ENCODE results near the gene DNASE1L3.

Gene DNASE1L3

GRCh38 chr3:58184982-58185360 is 25.8 kb downstream of the DNASE1L3 start:
- no peaks in the 10 kb centered on the region for H3K27me3 ChIP-seq (ENCODE audit: low read length)
- no peaks in the 10 kb centered on the region for H4K20me1 ChIP-seq (ENCODE audit: low read depth, low read length)
- no peaks in the 10 kb centered on the region for H3K79me2 ChIP-seq (ENCODE audit: insufficient read depth, low read length)
- TF ChIP-seq EZH2phosphoT487 (conservative IDR thresholded peaks at IDR 0.05; ENCODE audit: low read length) (no peak), CTCF (IDR thresholded peaks at IDR 0.05; ENCODE audit: insufficient read depth, low read length, poor library complexity, severe bottlenecking) (no peak)
- H3K36me3 ChIP-seq (ENCODE audit: low read length): no peaks in the 10 kb centered on the region
- no peaks in the 10 kb centered on the region for H3K9me3 ChIP-seq (ENCODE audit: insufficient read depth, low read length)
- no peak overlapping the region for H3K27ac ChIP-seq (ENCODE audit: low read depth, low read length)
- no peak overlapping the region for H3K4me3 ChIP-seq (ENCODE audit: insufficient read depth, low read length, poor library complexity, severe bottlenecking)
- no peaks in the 10 kb centered on the region for H3F3A ChIP-seq (ENCODE audit: insufficient read depth)
- no peak overlapping the region for H3K4me2 ChIP-seq (ENCODE audit: low read depth, low read length, poor library complexity, severe bottlenecking)
- H2AFZ ChIP-seq (ENCODE audit: low read depth, low read length, severe bottlenecking): no peak overlapping the region
- no peaks in the 10 kb centered on the region for H3K9me2 ChIP-seq (replicated peaks; ENCODE audit: insufficient read depth, low read length)
- H3K9ac ChIP-seq (ENCODE audit: low read length): no peak overlapping the region

- Histone ChIP-seq H3K9ac (ENCODE audit: low read length) (no peak overlapping the region), H3K4me2 (ENCODE audit: low read depth, low read length, poor library complexity, severe bottlenecking) (no peak overlapping the region), H4K20me1 (ENCODE audit: low read depth, low read length) (no peaks in the 10 kb centered on the region), H3K27ac (ENCODE audit: low read depth, low read length) (no peak overlapping the region), H2AFZ (ENCODE audit: low read depth, low read length, severe bottlenecking) (no peak overlapping the region), H3K36me3 (ENCODE audit: low read length) (no peaks in the 10 kb centered on the region), H3K79me2 (ENCODE audit: insufficient read depth, low read length) (no peaks in the 10 kb centered on the region), H3F3A (ENCODE audit: insufficient read depth) (no peaks in the 10 kb centered on the region), H3K27me3 (ENCODE audit: low read length) (no peaks in the 10 kb centered on the region), H3K9me2 (replicated peaks; ENCODE audit: insufficient read depth, low read length) (no peaks in the 10 kb centered on the region), H3K9me3 (ENCODE audit: insufficient read depth, low read length) (no peaks in the 10 kb centered on the region), H3K4me3 (ENCODE audit: insufficient read depth, low read length, poor library complexity, severe bottlenecking) (no peak overlapping the region)
- TF ChIP-seq CTCF (IDR thresholded peaks at IDR 0.05; ENCODE audit: insufficient read depth, low read length, poor library complexity, severe bottlenecking): no peak
- TF ChIP-seq EZH2phosphoT487 (conservative IDR thresholded peaks at IDR 0.05; ENCODE audit: low read length): no peak
These were observed 26.3 kb downstream of the DNASE1L3 start for GRCh38 chr3:58184309-58184981.

GRCh38 chr3:58183891-58184290 is 26.9 kb downstream of the DNASE1L3 start:
- no peak for TF ChIP-seq EZH2phosphoT487 (conservative IDR thresholded peaks at IDR 0.05; ENCODE audit: low read length)
- no peak for TF ChIP-seq CTCF (IDR thresholded peaks at IDR 0.05; ENCODE audit: insufficient read depth, low read length, poor library complexity, severe bottlenecking)
- Histone ChIP-seq H3K27ac (ENCODE audit: low read depth, low read length) (no peak overlapping the region), H3K9me2 (replicated peaks; ENCODE audit: insufficient read depth, low read length) (no peaks in the 10 kb centered on the region)

More at GRCh38 chr3:58183891-58184290, 26.9 kb downstream of the DNASE1L3 start:
- H3K4me3 ChIP-seq (ENCODE audit: insufficient read depth, low read length, poor library complexity, severe bottlenecking): no peak overlapping the region
- no peaks in the 10 kb centered on the region for H3K36me3 ChIP-seq (ENCODE audit: low read length)
- no peak overlapping the region for H3K9ac ChIP-seq (ENCODE audit: low read length)
- H3K27me3 ChIP-seq (ENCODE audit: low read length): no peaks in the 10 kb centered on the region
- H3F3A ChIP-seq (ENCODE audit: insufficient read depth): no peaks in the 10 kb centered on the region
- H4K20me1 ChIP-seq (ENCODE audit: low read depth, low read length): no peaks in the 10 kb centered on the region
- H3K4me2 ChIP-seq (ENCODE audit: low read depth, low read length, poor library complexity, severe bottlenecking): no peak overlapping the region
- H3K79me2 ChIP-seq (ENCODE audit: insufficient read depth, low read length): no peaks in the 10 kb centered on the region
- H3K9me3 ChIP-seq (ENCODE audit: insufficient read depth, low read length): no peaks in the 10 kb centered on the region
- H2AFZ ChIP-seq (ENCODE audit: low read depth, low read length, severe bottlenecking): no peak overlapping the region
